ENCODE results near the gene ZNF653.

ZNF653 gene

DNA sequence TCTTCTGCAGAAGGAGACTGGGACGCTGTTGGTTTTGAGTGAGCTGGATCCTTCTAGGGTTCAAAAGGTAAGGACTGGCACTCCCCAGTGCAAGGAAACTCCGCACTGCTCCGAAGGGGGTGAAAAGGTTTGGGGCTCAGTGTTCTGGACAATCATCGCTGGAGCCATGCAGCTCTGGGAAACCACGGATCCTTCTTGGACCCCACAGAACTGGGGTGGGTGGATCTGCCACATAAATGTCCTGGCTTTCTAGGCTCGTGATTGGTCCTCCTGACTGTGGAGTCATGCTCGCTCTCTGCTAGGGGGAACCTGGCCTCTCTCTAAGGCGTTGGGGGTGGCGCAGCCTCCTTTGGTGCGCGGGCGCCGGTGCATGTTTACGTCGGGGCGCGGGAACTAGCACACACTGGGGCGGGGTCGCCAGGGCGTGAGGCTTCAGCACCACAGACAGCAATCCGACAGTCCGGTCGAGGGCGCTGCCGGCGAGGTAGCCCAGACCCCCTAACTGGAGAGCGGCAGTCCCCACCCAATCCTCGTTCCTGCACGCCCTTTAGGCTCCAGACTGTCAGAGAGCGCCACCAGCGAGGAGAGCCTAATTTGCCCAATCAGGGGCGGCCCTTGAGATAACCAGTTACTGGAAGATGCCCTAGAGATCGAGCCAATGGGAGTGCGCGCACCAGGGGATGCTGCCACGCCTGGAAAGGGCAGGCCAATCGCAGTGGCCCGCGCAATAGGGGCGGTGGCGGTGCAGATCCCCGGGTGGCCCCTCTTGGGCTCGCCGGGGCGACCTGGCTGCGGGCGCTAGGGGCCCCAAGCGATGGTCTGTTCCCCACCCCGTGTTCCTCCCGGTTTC is 23.9 kb downstream of the ZNF653 start:
- TF ChIP-seq, protein P1, sequence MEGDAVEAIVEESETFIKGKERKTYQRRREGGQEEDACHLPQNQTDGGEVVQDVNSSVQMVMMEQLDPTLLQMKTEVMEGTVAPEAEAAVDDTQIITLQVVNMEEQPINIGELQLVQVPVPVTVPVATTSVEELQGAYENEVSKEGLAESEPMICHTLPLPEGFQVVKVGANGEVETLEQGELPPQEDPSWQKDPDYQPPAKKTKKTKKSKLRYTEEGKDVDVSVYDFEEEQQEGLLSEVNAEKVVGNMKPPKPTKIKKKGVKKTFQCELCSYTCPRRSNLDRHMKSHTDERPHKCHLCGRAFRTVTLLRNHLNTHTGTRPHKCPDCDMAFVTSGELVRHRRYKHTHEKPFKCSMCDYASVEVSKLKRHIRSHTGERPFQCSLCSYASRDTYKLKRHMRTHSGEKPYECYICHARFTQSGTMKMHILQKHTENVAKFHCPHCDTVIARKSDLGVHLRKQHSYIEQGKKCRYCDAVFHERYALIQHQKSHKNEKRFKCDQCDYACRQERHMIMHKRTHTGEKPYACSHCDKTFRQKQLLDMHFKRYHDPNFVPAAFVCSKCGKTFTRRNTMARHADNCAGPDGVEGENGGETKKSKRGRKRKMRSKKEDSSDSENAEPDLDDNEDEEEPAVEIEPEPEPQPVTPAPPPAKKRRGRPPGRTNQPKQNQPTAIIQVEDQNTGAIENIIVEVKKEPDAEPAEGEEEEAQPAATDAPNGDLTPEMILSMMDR (IDR thresholded peaks at IDR 0.05; ENCODE audit: control insufficient read depth, extremely low read depth, insufficient read depth), result peak; percentile 15; the same call in 1 of the 2 replicates
- peak; percentile 83 for DNase-seq (ENCODE audit: low read depth)

DNA sequence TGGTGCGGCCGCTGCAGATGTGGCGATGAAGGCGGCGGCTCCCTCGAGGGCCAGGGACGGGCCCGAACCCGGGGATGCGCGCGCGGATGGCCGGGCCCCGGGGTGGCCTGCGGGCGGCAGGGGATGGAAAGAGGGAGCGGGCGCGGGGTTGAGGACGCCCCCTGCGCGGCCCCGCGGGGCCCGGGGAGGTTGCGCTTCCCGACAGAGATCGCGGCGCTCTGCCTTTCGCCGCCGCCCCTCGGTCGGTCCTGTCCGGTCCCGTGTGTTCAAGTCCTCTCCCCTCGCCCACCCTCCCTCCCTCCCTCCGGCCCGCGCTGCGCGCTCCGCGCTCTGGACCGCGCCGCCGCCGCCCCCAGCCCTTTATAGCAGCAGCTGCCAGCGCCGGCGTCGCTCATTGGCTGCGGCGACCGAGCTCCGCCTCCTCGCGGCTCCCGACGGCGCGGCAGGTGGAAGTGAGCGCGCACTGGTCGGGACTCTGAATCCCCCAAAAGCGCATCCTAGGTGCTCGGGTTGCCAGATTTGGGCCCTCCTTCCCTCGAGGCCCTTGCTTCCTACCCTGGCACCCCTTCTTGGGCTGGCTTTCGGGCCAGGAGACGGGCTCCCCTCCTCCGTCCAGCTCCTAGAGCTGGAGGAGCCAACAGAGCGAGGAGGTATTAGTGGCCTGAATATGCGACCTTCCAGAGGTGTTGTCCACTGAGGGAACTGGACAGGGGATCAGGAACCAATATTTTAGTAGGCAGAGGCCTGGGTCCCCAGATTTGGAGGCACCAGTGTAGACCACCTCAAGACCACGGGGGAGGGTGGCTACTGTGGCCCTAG is 24.7 kb downstream of the ZNF653 start, which contains the start of gene ELAVL3:
ELAVL3 (minus strand) TSS at position 332 of the 819 bp plus-strand sequence. CDS start 438 bp downstream, outside the sequence.
- peak within 1 kb of the TSS; percentile 57 for H3K4me3 ChIP-seq (ENCODE audit: low read depth, low read length)
- TF ChIP-seq, protein P1 (IDR thresholded peaks at IDR 0.05; ENCODE audit: control insufficient read depth, extremely low read depth, insufficient read depth), result no peak
- DNase-seq (ENCODE audit: low read depth), result no peak

More for the DNA sequence above, 23.9 kb downstream of the ZNF653 start:
- peak overlapping the region; percentile 57 for H3K4me3 ChIP-seq (ENCODE audit: low read depth, low read length)

DNA sequence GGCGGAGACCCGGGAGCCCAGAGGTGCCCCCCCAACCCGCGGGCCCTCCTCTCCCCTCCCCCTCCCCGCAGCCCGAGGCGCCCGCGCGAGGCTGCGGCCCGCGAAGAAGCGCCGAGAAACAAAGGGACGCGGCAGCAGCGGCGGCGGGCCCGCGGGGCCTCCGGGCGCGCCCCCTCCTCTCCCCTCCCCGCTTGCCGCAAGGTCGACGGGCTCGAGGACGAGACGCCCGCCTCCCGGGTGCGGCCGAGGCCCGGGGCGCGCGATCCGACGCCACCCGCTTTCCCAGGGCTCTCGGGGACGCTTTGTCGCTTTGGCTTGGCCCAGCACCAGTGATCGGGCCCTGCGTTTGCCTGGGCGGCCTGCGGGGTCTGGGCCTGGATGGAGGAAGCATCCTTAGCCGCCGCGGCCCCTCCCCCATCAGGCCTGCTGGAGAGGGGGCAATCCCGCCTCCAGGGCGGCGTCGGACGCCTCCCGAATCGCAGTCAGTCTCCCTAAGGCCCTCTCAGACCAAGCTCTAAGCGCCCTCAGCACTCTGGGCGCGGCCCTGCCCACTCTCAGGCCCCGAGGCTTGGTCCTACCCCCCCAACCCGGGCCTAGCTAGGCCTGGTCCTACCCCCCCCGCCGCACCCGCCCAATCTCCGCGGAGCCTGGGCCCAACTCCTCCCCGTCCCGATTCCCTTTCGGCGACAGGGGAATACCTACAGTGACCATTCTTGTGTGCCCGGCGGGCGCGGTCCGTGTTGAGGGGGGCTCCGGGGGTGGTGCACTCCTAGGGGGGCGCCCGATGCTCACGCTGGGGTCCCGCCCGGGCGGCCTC is 25.5 kb downstream of the ZNF653 start:
- no peak overlapping the region for H3K4me3 ChIP-seq (ENCODE audit: low read depth, low read length)
- no peak for DNase-seq (ENCODE audit: low read depth)

DNA sequence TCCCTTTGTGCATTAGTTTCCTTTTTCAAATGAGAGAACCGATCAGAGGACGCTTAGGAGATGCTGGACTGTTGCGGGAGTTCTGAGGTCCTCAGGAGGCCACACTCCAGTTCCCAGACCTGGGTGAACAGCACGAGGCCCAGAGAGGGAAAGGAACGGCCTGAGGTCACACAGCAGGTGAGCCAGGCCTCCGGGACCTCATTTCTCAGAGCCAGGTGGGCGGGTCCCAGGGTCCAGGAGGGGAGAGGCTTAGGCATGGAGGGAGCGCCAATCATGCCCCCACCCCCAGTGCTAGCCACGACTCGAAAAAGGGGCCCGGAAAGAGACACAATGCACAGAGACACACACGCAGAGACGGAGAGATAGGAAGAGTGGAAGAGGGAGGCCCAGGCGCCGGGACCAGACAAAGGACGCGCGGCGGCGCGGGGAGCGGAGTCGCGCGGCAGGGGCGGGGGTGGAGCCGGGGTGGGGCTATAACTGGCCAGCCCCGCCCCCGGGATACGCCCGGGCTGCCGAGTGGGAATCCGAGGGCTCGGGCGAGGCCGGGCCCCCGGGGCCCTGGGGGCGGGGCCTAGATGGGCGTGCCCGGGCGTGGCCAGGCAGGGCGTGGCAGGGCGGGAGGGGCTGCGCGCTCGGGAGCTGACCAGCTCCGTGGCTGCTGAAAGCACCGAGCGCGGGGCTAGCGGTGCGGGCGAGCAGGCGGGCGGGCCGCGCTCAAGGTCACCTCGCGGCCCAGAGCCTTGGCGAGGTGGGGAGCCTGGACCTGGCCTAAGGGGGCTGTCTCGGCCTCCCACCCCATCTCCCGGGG is 26.3 kb downstream of the ZNF653 start:
- TF ChIP-seq, protein P1 (IDR thresholded peaks at IDR 0.05; ENCODE audit: control insufficient read depth, extremely low read depth, insufficient read depth), result no peak
- no peak overlapping the region for H3K4me3 ChIP-seq (ENCODE audit: low read depth, low read length)
- no peak for DNase-seq (ENCODE audit: low read depth)

More for the DNA sequence above, 25.5 kb downstream of the ZNF653 start:
- TF ChIP-seq, protein P1 (IDR thresholded peaks at IDR 0.05; ENCODE audit: control insufficient read depth, extremely low read depth, insufficient read depth), result no peak

DNA sequence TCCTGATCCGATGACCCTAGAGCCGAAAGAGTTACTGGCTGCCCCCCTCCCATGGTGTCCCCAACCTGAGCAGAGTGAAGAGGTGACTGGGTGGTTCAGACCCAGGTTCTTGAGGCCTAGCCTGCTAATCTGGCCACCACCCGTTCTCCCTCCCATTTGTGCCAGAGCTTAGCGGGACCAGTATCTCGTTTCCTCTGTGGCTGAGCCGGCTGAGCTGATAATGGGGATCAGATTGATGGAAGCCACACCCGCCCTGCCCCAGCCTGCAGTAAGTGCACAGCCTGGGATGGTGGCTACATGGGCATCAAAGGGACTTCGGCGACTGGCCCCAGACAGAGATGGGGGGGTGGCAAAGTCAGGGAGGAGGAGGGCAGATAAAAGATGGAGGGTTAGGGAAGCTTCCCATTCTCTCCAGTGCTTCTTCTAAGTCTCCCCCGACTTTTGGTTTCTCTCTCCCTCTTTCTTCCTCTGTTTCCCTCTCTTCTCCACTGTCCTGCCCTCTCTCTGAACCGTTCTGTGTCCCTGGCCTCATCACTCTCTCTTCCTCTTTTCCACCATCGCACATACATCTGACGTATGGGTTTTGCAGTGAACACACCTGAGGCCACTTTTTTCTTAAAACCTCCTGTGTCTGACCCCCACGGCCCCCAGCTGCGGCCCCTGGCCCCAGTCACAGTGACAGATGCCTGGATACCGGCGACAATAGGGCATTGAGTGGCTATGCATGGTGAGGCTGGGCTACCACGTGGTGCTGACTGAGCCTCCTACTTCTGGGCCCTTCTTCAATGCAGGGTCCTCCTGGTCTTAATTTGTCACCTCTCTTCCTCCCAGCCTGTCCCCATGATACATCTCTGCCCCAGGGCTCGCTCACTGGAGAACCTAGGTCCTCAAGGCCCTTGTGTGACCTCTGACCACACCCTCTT is 27.2 kb downstream of the ZNF653 start:
- no peak overlapping the region for H3K4me3 ChIP-seq (ENCODE audit: low read depth, low read length)
- no peak for DNase-seq (ENCODE audit: low read depth)
- TF ChIP-seq, protein P1 (IDR thresholded peaks at IDR 0.05; ENCODE audit: control insufficient read depth, extremely low read depth, insufficient read depth), result no peak
